ENCODE measurements around the gene CTSW.
"Not testable (repeated sequence)": the region's sequence is repeated elsewhere in the genome, so short reads cannot be mapped to it uniquely, and the experiment has no call there.

Gene CTSW

DNA sequence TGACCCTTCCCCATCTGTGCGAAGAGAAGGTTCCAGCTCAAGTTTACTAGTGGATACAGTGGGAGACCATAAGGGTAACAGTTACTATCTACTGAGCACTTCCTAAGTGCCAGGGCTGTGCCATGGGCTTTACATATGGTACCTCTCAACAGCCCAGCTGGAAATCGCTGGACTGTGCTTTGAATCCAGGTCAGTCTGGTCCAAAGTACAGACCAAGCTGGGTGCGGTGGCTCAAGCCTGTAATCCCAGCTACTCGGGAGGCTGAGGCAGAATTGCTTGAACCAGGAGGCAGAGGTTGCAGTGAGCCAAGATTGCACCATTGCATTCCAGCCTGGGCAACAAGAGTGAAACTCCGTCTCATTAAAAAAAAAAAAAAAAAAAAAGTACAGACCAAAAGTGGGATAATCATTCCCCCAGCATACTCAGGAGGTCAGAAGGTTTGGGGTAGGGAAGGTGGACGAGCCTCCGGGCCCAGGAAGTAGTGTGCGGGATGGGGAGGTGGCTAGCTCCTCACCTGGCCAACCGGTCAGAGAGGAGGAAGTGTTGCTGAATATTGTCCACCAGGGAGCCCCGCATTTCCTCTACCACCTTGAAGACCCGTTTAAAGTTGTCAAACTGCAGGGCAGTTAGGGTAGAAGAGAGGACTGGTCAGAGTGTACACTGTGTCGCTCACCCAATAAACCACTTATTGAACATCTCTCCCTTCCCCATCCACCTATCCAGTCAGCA lies 6.3 kb downstream of the CTSW start:
- DNase-seq (ENCODE audit: low read depth in 2 of 2), result no peak

DNA sequence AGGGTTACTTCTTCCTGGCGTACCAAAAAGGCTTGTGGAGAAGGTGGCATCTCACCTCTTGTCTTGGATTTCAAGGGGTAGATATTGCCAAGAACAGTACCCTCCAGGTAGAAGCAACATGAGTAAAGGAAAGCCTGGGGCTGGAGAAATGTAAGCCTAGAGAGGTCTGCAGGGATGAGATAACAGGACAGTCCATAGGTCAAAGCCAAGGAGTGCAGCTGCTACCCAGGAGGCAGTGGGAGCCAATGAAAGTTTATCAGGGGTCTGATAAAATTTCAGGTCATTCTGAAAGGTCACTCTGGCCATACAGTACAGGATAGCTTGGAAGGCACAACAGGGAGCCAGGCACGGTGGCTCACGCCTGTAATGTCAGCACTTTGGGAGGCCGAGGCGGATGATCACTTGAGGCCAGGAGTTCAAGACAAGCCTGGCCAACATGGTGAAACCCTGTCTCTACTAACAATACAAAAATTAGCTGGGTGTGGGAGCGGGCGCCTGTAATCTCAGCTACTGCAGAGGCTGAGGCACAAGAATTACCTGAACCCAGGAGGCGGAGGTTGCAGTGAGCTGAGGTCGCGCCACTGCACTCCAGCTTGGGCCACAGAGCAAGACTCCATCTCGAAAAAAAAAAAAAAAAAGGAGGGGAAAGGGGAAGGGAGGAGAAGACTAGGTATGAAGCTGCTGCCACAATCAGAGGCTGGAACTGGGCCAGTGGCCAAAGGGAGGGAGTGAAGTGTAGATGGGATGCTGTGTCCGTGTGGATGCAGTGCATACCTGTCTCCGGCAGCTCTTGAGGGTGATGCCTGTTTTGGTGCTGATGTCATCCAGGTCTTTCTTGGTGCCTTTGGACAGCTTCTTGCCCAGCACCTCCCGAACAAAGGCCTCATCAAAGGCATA lies 7.4 kb downstream of the CTSW start:
- no peak for DNase-seq (ENCODE audit: low read depth in 2 of 2)

DNA sequence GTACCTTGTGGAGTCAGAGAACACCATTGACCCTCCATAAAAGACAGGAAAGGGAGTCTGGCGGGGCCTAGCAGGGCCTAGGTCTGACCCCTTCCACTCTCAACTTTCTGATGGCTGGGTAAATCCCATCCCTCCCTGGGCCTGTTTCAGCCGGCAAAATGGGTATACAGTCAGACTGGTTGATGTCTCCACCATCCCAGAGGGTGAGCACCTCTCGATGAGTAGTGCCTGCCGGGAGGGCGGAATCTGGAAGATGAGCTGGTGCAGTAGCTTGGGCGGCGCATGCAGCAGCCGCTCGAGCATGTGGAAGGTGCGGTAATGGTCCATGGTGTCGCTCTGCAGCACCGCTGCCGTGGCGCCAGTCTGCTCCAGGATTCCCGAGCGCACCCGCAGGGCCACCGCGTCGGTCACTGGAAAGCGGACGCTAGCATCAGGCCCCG lies 8.1 kb downstream of the CTSW start:
- DNase-seq (ENCODE audit: low read depth in 2 of 2), result no peak

DNA sequence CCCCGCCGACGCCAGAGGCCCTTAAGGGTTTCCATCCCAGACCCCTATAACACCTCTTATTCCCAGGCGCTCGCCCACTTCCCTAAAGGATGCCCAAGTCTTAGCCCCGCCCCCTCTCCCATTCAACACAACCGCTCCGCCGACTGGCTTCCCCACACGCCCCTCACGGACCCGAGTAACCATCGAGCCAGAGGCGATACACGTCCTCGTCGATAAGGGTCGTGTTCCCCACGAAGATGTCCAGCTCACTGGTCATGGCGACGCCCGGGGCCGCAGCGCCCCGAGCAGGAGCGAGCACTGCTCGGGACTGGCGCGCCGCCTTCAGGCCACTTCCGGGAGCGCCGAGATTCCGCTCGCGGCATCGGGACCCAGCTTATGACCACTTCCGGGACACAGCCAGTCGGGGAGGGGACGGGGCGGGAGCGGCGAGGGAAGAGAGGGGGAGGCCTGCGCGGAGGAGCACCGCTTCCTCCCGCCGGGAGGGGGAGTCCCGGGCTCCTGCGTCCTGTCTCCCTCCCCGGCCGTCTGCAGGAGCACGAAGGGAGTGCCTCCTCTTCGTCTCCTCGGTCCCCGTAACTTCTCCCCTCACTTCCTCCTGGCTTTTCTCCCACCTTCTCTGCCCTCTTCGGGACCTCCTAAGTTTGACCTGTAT lies 8.7 kb downstream of the CTSW start, which contains the start of gene FIBP:
TSS of gene FIBP (minus strand) at position 309 of the 652 bp plus-strand sequence. CDS start at position 256, 53 bp downstream.
- DNase-seq (ENCODE audit: low read depth in 2 of 2), result peak; percentile 90 to 95

DNA sequence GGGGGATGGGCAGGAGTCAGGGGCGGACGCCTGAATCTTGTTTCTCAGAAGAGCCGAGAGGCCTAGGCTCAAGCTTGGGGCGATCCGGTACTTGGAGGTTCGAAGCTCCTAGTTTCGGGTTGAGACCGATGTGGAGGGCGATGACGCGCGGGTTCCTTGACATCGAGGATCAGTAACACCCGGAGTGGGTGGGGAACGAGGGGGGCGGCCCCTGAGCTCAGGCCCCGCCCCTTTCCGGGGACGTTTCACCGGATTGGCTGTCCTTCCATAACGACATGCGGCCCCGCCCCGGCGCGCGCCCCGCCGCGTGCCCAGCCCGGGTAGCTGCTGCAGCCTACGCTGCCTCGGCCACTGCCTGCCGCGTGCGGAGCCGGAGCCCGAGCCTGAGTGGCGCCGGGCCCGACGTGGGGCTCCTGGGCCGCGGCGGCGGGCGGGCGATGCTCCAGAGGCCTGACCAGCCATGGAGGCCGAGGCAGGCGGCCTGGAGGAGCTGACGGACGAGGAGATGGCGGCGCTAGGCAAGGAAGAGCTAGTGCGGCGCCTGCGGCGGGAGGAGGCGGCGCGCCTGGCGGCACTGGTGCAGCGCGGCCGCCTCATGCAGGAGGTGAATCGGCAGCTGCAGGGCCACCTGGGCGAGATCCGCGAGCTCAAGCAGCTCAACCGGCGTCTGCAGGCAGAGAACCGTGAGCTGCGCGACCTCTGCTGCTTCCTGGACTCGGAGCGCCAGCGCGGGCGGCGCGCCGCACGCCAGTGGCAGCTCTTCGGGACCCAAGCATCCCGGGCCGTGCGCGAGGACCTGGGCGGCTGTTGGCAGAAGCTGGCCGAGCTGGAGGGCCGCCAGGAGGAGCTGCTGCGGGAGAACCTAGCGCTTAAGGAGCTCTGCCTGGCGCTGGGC lies 10.9 kb downstream of the CTSW start, which contains the start of gene CCDC85B:
TSS of gene CCDC85B (plus strand) at position 350 of the 895 bp plus-strand sequence. CDS start at position 461, 111 bp downstream.
- peak; percentile 97 to 98 for DNase-seq (ENCODE audit: low read depth in 2 of 2)

DNA sequence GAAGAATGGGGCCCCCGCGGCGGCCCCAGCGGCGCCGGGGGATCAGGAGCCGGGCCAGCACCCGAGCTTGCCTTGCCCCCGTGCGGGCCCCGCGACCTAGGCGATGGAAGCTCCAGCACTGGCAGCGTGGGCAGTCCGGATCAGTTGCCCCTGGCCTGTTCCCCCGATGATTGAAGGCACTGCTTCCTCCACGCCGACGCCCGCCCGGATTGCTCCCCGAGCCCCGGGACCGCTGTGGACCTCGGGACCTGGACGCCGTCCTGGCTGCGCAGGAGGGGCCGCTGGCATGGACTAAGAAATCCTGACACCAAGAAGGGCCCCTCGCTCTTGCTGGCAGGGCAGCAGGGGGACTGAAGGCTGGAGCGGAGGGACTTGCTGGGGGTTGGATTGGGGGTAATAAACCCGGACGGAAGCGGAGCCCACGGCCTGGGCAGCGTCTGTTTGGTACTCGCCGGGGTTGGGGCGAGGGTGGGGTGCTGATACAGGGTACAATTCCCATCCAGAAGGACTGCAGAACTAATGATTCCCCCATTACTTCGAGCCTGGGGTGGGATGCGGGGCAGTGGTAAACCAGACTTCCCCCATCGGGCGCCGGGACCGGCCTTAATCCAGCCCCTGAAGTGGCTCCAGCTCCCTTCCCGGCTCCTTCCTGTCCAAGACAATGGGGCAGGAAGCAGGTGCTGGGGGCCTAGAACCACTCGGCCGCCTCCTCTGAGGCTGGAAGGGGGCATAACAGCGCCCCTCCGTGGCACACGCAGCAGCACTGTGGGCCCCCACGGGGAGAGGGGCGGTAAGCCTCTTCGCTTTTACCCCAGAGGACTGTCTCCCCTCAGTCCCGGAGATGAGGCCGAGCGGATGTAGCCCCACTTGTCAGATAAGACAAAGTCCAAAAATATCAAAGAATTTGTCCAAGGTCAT lies 11.8 kb downstream of the CTSW start:
- DNase-seq (ENCODE audit: low read depth in 2 of 2), result no peak

DNA sequence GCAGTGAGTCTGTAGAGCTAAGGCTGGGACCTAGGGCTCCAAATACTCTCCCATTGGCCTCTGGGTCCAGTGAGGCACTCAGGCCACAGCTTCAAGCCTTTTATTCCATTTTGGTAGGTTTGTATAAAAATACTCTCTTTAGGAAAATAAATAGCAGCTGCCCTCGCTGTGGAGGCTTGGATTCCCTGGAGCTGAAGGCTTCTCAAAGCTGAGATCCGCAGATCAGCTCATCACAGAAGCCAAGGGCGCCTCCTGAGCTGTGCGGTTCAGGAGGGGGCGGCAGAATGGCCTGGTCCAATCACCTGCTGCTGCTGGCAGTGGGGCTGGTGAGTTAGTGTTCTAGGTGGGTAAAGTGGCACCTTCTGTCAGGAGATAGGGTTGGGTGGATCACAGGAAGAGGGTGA lies 12.5 kb downstream of the CTSW start:
- DNase-seq (ENCODE audit: low read depth in 2 of 2), result not testable (repeated sequence)

DNA sequence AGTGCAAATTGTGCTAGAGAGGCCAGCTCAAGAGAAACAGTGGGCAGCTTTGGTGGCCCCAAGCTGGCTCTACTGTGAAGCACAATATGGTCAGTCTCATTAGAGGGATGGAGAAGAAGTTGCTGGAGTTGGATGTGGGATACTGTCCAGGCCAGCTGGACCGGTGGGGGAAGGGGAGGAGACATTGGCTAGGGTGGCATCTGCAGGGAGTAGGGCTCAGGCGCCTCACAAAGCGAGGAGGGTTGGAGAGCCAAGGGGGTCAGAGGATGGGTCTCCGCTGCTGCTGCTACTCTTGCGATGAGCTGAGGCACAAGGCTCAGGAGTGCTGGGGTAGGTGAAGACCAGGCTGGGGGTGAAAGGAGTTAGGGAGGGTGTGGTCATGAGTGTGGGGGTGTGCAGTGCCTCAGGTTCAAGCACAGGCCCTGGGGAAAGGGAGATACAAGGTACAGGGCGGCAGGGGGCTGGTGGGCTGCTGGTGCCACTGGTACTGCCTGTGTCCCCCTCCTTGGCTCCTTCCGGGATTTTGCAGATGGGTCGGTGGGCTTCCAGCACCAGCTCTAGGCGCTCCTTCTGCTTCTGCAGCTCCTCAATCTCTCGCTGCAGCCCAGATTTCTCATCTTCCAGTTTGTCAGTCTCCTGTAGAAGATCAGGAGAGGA lies 13.2 kb downstream of the CTSW start:
- DNase-seq (ENCODE audit: low read depth in 2 of 2), result no peak

DNA sequence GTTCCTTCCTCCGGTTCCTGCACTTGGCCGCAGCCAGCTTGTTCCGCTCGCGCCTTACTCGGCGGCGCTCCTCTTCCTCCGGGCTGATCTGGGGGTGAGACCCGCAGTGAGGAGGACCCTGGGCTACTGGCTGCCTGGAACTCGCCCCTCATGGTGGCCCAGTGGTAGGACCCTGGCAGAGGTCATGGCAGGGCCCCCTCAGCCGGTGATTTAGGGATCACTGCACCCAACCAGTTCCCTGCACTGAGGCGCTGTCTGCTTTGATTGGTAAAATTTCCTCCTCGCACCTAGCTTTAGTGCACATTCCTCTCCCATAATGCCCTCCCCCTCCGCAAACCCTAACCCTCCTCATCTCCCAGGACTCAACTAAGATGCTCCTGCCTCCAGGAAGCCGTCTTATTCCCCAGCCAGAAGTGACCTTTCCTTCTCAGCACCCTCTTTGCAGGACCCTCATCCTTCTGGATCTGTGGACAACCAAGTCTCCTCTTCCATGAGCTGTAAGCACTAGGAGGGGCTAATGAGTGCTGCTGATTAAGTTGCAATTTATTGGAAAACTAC lies 14.5 kb downstream of the CTSW start:
- DNase-seq (ENCODE audit: low read depth in 2 of 2), result no peak

DNA sequence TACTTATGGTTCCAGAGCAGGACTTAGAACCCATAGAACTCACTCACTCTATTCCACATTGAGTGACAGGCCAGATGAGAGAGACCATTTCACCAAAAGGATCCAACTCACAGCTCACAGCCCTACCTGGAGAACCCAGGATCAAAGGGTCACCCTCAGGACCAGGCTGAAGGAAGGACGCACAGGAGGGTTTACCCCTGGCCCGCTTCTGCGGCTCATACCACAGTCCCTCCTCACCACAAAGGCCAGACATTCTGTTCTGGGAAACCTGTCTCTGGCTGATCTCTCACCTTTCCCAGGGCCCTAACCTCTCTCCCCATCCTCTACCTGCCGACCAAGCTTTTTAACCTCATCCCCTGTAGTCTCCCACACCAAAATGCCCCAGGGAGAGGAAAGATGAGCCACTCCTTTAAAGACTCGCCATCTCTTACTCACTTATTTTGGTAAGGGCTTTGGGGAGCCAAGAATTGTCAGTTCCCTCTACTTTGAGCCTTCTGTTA lies 15.9 kb downstream of the CTSW start:
- DNase-seq (ENCODE audit: low read depth in 2 of 2), result no peak

DNA sequence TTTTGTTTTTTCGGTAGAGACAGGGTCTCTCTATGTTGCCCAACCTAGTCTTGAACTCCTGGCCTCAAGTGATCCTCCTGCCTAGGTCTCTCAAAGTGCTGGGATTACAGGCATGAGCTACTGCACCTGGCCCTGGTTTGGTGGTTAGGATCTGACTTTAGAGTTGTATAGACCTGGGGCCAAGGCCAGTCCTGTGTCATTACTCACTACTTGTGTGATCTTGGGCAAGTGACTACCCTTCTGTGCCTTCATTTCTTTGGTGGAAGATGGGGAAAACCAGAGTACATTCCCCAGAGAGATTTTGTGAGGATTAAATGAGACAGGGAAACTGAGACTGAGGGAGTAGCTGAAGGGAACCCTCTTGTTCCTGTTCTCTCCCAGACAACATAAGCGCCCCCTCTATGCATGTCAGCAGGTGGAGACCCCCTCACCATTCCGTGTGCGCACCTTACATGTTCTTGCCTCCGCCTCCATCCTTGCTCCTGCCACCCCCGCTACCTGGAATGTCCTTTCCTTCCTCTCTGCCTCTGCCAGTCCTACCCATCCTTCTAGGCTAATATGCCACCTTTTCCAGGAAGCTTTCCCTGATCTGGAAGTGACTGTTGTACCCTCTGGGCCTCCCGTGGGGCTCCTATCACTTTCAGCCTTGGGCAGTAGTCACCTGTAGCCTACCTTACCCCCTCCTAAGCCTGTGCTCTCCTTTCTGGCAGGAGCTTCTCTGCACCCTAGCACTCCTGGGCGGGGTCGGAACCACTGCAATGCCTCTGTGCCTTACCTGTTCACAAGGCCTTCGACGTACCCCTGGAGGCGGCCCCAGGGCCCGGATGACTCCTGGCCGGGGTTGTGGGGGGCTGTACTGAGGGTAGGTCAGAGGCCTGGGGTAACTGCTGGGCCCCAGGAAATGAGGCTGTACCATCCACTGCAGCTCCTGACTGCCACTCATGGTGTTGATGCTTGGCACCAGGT lies 16.7 kb downstream of the CTSW start:
- DNase-seq (ENCODE audit: low read depth in 2 of 2), result no peak

DNA sequence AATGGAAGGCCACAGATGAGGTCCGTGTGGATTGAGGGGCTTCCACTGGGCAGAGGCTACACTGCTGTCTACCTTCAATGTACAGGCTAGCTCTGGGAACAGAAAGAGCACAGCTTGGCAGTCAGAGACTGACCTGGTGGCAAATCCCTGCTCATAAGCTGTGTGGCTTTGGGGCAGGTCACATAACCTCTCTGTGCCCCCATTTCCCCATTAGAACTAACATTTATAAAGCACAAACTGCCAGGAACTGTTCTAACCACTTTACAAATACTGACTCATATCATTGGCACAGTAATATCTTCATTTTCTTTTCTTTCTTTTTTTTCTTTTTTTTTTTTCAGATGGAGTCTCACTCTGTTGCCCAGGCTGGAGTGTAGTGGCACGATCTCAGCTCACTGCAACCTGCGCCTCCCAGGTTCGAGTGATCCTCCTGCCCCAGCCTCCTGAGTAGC lies 17.4 kb downstream of the CTSW start:
- DNase-seq (ENCODE audit: low read depth in 2 of 2), result no peak

DNA sequence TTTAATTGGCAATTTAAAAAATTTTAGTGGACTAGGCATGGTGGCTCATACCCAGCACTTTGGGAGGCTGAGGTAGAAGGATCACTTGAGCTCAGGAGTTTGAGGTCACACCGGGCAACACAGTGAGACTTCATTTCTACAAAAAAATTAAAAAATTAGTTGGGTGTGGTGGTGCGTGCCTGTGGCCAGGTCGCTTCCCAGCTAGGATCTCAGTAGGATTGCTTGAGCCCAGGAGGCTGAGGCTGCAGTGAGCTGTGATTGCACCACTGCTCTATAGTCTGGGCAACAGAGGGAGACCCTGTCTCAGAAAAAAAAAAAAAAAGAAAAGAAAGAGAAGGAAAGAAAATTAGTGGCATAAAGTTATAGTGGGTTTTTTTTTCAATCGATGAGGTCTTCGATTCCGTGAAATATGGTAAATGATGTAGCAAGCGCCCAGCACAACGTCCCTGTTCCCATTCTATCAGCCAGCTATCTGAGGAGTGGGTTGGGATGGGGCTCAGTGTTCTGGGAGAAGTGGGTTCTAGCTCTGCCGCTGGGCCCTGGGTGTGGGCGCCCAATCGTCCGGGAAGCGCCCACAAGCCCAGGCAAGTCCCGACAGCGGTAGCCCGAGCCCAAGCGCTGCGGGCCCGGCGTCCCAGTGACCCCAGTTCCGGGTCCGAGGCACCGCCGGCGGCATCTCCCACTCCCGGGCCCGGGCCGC lies 19.2 kb downstream of the CTSW start:
- DNase-seq (ENCODE audit: low read depth in 2 of 2), result no peak

DNA sequence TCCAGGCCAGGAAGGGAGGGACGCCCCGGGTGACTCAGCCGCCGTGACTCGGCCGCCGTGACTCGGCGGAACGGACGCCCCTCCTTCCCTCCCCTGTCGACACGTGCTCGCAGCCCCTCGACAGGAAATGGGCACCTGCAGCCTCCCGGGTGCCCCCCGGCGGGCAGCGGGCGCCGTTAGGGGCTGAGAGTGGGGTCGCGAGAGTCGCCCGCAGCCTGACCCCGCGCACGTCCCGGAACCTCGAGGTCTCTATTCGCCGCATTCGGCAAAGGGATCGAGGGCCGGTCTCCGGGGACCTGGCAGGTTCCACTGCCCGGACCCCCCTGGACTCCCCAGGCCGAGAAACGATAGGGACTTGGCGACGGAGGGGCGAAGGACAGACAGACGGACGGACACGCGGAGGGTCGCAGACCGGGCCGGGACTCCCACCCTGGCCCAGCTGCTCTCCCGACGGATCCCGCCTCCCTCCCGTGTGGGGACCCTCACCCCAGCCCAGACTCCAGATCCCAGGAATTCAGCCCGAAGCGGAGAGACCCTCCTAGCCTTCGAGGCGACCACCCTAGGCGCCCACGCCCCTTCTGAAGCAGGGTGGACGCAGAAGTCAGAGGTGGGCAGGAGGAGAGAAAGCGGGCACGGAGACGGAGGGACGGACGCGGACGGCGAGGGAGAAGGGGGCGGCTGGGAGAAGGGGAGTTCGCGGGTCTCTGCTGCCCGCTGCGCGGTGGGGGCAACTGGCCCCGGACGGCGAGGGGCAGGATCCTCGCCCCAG lies 19.9 kb downstream of the CTSW start:
- DNase-seq (ENCODE audit: low read depth in 2 of 2), result peak; percentile 68 to 79

DNA sequence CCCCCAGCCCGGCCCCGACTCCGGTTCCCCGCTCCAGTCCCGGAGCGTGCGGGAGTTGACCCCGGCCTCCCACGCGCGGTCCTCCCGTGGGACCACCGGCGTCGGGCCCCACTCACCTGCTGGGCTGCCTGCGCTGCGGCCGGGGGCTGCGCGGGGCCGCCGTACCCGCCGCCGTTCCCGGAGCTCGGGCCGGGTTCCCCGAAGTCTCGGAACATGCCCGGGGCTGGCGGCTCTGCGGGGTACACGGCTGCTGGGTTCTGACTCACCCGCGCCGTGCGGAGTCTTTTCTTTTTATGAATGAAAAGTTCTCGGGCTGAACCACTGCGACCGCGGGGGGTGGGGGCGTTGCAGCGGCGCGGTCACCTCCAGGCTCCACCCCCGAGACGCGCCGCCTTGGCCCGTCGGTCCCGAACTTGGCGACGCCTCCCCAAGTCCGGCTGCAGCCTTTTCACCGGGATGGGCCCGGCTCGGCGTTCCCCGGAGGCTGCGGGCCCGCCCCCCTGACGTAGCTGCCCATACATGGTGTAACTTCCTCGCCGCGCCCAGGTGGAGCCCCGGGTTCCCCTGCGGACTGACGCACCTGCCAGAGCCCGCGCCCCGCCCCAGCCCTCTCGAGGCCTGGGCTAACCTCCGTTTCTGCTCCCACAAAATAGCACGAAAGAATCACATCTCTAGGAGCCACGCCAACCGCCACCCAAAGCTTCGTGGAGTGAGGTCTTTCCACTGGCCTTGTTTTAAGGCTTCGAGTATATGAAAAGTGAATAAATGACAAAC lies 20.7 kb downstream of the CTSW start, which contains the start of gene FOSL1:
TSS of gene FOSL1 (minus strand) at position 264 of the 774 bp plus-strand sequence. CDS start at position 215, 49 bp downstream.
- DNase-seq (ENCODE audit: low read depth in 2 of 2), result peak; percentile 90 to 94

DNA sequence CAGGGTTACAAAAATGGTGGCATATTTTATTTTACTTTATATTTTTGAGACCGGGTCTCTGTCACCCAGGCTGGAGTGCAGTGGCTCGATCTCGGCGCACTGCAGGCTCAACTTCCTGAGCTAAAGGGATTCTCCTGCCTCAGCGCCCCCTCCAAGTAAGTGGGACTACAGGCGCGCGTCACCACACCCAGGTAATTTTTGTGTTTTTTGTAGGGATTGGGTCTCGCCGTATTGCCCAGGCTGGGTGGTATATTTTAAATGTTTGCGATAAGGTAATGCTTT lies 21.2 kb downstream of the CTSW start:
- DNase-seq (ENCODE audit: low read depth in 2 of 2), result no peak

All from stimulated activated CD8-positive, alpha-beta memory T cell treated with anti-CD3 and anti-CD28 coated beads, Interleukin-7, amount 100 ng/mL, for 4 hours (primary cell).